GM21360 (cell line): ENCODE results near the gene ING4.

ENCODE experiments used
- ATAC-seq: cut with Tn5 transposase; IDR thresholded peaks from one replicate; pipeline ENCODE4 v1.9.1; 2021; ENCODE audit warnings: mild to moderate bottlenecking, moderate library complexity; ENCODE audit not compliant: unreplicated experiment

The ING4 gene

GRCh38 chr12:6638305-6638704 lies 24.6 kb downstream of the ING4 start:
- ATAC-seq, result no peak

DNA sequence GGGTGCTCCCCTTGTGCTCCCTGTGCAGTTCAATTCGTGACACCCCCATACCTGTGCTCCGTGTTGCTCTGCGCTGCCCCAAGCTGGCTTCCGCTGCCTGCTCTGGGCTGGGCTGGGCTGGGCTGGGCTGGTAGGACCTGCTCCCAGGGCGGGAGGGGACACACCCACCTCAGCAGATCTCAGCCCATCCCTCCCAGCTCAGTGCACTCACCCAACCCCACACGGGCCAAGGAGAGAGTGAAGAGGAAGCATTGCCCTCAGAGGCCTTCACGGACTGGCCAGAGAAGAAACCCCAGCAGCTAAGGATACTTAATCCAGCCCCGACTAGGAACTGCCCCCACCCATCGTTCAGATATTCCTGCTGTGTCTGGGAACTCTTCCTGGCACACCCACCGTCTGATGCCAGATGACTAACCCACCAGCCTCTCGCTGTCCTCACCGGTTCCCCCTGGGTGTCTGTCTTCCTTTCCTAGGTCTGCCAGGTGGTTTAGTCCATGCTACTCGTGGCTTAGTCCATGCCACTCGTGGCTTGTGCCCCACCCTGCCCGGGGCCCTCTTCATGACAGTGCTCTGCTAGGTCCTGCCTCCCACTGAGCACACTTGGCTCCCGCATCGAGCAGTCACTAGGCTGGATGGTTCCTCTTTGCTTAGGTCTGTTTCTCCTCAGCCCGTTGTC lies 26.9 kb downstream of the ING4 start, which contains the start of gene LPAR5:
LPAR5 (minus strand) TSS at position 104 of the 676 bp plus-strand sequence. CDS start 14,711 bp downstream, outside the sequence.
- no peak for ATAC-seq

DNA sequence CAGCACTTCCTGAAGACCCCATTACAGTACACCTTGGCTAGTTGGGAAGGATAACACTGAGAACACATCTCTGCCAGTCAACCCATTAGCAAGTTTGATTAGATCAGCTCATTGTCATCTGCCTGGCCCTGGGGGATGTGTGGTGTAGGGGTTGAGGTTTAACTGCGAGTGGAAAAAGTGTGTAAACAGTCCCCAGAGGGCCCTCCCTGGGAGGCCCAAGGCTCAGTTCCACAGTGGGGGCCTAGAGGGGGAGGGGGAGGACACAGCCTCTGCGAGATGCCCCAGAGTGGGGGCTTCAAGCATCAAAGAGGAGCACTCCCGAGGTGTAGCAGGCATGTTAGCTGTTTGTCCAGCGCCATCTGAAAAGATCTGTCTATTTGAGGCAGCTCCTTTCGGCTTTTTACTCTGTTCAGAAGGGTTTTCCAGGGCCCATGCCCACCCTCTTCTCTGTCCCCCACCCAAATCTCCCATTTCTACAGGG lies 27.5 kb downstream of the ING4 start:
- ATAC-seq, result no peak

- peak; percentile 44 for ATAC-seq
Observed at GRCh38 chr12:6632026-6632983, 30.6 kb downstream of the ING4 start.

GRCh38 chr12:6631549-6631961 lies 31.4 kb downstream of the ING4 start:
- no peak for ATAC-seq

DNA sequence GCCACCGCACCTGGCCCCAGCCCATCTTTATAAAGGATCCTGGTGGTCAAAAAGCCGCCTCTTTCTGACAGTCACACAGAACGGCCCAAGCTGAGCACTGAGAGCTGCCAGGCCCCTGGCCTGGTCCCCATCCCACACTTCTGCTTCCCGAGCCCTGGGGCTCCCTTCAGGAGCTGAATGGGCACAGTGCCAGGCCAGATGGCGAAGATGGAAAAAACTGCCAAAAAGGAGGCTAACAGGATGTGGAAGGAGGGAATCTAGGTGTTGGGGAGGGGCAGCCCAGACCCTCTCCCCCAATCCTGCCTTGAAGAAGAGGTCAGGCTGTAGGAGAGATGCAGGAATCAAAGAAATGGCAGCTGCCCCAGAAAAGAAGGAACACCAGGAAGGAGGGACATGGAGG lies 32.2 kb downstream of the ING4 start:
- no peak for ATAC-seq

- no peak for ATAC-seq
Observed at GRCh38 chr12:6627616-6628015, 35.3 kb downstream of the ING4 start.

DNA sequence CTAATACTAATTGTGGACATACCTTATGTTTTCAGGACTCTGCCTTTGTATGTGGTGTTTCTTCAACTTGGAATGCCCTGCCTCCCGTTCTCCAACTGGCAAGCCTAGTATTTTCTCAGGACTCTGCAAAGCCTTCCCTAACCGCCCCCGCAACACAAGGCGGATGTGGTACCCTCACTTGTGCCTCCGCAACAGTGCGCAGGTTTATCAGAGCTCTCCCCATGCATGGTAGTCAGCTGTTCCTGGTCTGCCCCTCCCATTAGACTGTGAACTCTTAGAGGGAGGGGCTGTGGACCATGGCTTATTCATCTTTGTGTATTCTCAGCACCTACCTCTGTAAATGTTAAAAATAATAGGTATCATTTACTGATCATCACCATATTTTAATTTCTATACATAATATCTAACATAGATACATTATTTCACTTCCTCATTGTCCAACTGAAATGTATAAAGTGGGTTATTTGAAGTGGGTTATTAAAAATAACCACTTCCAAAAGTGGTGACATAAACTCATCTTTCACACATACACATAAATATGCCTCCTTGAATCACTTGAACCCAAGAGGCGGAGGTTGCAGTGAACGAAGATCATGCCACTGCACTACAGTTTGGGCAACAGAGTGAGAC lies 36.1 kb downstream of the ING4 start:
- ATAC-seq, result no peak

DNA sequence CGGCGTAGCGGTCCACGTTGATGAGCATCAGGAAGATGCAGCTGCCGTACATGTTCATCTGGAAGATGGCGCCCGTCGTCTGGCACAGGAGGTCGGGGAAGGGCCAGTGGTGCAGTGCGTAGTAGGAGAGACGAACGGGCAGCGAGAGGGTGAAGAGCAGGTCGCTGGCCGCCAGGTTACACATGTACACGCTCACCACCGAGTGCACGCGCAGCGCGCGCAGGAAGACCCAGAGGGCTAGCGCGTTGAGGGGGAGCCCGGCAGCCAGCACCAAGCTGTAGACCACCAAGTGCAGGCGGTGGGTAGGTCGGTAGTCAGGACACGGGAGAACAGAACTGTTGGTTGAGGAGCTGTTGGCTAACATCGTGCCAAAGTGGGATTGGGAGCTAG lies 42.0 kb downstream of the ING4 start:
- no peak for ATAC-seq

DNA sequence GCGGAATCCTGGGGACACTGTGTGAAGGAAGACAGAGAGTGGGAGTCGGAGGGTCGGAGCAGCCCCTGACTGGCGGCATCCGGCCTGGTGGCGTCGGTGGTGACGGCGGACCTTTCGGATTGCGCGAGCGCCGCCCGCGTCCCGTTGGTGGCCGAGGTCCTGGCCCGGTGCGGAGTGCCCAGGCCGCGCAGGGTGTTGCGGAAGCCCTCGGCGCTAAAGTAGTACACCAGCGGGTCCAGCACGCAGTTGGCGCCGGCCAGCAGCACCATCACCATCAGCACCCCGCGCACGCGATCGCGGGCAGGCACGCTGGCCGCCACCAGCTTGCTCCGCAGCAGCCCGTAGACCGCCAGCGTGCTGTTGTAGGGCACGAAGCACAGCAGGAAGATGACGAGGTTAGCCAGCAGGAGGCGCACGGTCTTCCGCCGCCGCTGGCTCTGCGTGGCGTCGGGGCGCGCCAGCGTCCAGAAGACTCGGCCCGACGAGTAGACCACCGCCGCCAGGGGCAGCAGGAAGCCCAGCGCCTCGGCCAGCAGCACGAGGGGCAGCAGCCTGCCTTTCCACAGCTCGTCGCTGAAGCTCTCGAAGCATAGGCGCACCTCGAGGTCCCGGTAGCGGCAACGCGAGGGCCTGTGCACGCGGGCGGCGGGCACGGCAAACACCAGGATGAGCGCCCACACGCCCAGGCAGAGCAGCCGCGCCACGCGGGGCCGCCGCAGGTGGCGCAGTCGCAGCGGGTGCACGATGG lies 42.6 kb downstream of the ING4 start:
- ATAC-seq, result no peak

DNA sequence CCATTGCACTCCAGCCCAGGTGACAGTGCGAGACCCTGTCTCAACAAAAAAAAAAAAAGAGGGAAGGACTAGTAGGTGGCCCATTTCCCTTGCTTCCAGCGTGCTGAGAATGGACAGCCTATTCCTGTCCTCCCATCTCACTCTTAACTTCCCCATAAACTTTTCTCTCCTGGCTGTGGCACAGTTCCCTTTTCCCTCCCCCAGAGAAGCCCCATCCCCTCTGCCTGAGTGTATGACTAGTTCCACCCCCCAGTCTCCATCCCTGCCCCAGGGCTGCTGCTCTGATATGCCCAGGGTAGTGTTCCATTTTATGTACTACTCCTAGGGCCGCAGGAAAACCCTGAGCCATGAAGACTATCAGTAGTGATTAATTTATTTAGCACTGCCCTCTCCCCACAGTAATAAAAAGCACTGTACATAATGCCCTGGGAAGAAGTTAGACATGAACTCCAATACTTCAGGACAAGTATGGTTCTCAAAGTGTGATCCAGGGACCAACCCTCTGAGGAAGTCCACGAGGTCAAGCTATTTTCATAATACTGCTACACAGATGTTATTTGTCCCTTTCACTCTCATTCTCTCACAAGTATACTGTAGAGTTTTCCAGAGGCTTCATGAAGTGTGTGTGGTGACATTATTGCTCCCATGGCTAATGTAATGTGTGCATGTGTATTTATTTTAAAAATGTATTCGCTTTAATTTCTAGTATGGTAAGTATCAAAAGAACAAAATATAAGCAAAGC lies 44.3 kb downstream of the ING4 start:
- ATAC-seq, result no peak

GRCh38 chr12:6615802-6616201 lies 47.1 kb downstream of the ING4 start:
- ATAC-seq, result no peak

GRCh38 chr12:6614513-6615172 lies 48.3 kb downstream of the ING4 start:
- ATAC-seq, result no peak

DNA sequence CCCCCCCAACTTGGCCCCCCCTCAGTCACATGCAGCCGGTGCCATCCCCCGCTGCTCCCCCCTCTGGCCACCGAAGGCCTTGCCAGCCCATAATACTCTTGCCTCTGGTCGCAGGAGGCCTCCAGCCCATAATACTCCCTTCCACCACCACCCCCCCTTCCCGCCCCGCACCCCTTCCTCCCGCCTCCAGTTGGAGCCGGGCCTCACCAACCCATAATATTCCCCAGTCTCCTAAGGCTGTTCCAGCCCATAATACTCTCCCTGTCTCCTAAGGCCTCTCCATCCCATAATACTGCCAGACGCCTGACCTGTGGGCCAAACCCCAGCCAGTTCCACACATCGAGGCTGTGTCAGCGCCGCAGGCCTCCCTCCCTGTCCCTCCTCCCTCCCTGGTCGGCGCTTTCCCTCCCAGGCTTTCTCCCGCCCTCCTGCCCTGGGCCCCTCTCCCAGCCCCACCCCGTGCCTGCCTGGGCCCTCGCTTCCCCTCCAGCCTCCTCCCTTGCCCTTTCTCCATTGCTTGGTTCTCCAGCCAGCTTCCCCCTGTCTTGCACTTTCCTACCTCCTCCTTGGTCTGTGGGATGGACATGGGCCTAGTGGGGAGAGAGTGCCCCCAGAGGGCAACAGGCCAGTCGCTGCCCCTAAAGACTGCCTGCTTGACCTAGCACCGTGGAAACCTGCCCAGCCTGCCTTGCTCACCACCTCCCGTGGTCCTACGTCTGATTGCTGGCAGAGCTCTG lies 49.0 kb downstream of the ING4 start:
- ATAC-seq, result no peak

- no peak for ATAC-seq
Observed at GRCh38 chr12:6613015-6613775, 49.7 kb downstream of the ING4 start.

GRCh38 chr12:6612652-6613014 lies 50.3 kb downstream of the ING4 start:
- ATAC-seq, result no peak

DNA sequence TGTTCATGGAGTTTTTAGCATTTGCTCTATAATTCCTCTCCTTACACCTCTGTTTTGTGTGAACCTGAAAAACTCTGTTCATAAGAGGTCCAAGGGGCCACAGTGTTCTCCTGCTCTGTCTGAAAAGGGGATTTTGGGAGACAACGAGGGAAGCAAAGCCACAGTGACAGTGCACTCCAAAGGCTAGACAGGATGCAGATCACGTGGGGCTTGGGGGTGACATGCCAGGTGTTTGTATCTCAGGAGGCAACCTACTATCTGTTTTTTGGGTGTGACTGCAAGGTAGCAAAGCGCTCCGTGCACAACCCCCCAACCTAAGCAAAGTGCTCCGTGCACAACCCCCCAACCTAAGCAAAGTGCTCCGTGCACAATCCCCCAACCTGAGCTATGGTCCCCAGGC lies 50.7 kb downstream of the ING4 start:
- ATAC-seq, result no peak

DNA sequence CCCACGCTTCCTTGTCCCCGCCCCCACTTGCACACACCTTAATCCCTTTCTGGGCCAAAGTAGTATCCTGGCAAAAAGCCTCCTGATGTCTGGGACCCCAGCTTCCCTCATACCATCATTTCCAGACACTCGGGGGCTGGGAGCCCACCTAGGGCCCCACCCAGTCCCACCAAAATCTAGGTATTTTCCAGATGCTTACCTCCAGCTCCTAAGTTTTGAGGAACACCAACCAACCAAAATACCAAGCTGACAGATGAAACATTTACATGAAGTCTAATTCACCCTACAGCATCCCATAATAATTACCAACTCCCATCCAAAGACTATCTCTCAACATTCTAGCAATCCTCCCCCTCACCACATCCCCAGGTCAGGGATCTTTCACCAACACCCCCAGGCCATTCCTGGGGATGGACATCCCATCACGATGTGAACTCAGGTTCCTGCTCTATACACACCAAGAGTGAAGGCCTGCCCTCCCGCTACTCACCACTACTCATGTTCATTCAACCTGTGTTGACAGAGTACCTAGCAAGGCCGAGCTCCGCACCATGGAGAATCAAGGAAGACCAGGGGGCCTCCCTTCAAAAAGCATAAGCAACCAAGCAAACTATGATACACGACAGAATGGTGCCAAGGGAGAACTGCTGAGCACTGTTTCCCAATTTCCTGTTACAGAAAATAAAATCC lies 54.2 kb downstream of the ING4 start:
- ATAC-seq, result no peak
